Measurements from ENCODE around the gene BRD4. TPM values are rescaled to one million over a fixed set of nuclear protein-coding genes. Genes with fewer than 3 reads are reported as not detected.
A peak's percentile ranks its signal among the peaks of the same experiment; 100 is the strongest.

Gene BRD4
- total RNA-seq, result 9.4 TPM

GRCh38 chr19:15332311-15332996 is at the start of gene BRD4:
BRD4 (minus strand) TSS chr19:15332539; CDS start chr19:15273099, 59,440 bp downstream.
- peak within 1 kb of the TSS; percentile 91 to 95 (median 94) for H3K9ac ChIP-seq (ENCODE audit: low read depth in 1 of 3, low read length in 3 of 3)
- H3K4me1 ChIP-seq (ENCODE audit: control insufficient read depth in 3 of 3, insufficient read depth in 3 of 3, low read length in 3 of 3), result peaks cover 27 to 53% (median 36%) of the 10 kb centered on the region in 3 donors
- peak within 1 kb of the TSS; percentile 84 to 95 (median 91) for H3K4me3 ChIP-seq (ENCODE audit: low read length in 3 of 3)
- H3K36me3 ChIP-seq (ENCODE audit: control insufficient read depth in 3 of 3, insufficient read depth in 3 of 3, low read length in 3 of 3), result no peaks in the 10 kb centered on the region
- no peaks in the 10 kb centered on the region for H3K27me3 ChIP-seq (ENCODE audit: control insufficient read depth in 3 of 3, insufficient read depth in 3 of 3, low read length in 3 of 3)
- H3K27ac ChIP-seq (ENCODE audit: low read depth, low read length), result peak within 1 kb of the TSS; percentile 86
- H3K9me3 ChIP-seq (ENCODE audit: control insufficient read depth in 3 of 3, low read length in 3 of 3), result no peaks in the 10 kb centered on the region

GRCh38 chr19:15381864-15382263 is 49.5 kb upstream of the BRD4 start:
- Histone ChIP-seq H3K4me3 (ENCODE audit: low read length in 3 of 3) (no peak overlapping the region), H3K27ac (ENCODE audit: low read depth, low read length) (no peak overlapping the region)

GRCh38 chr19:15381429-15381828 is 49.1 kb upstream of the BRD4 start:
- no peak overlapping the region for H3K9ac ChIP-seq (ENCODE audit: low read depth in 1 of 3, low read length in 3 of 3)
- no peaks in the 10 kb centered on the region for H3K9me3 ChIP-seq (ENCODE audit: control insufficient read depth in 3 of 3, low read length in 3 of 3)
- H3K4me1 ChIP-seq (ENCODE audit: control insufficient read depth in 3 of 3, insufficient read depth in 3 of 3, low read length in 3 of 3), result peaks cover 22 to 34% (median 28%) of the 10 kb centered on the region in 3 donors
- H3K4me3 ChIP-seq (ENCODE audit: low read length in 3 of 3), result no peak overlapping the region
- peaks cover 3 to 6% (median 3%) of the 10 kb centered on the region in 3 donors for H3K36me3 ChIP-seq (ENCODE audit: control insufficient read depth in 3 of 3, insufficient read depth in 3 of 3, low read length in 3 of 3)
- no peaks in the 10 kb centered on the region for H3K27me3 ChIP-seq (ENCODE audit: control insufficient read depth in 3 of 3, insufficient read depth in 3 of 3, low read length in 3 of 3)
- no peak overlapping the region for H3K27ac ChIP-seq (ENCODE audit: low read depth, low read length)

More at GRCh38 chr19:15381864-15382263, 49.5 kb upstream of the BRD4 start:
- Histone ChIP-seq H3K9ac (ENCODE audit: low read depth in 1 of 3, low read length in 3 of 3) (peak overlapping the region in 1 of 3 donors; percentile 10), H3K4me1 (ENCODE audit: control insufficient read depth in 3 of 3, insufficient read depth in 3 of 3, low read length in 3 of 3) (peaks cover 18 to 30% (median 24%) of the 10 kb centered on the region in 3 donors), H3K36me3 (ENCODE audit: control insufficient read depth in 3 of 3, insufficient read depth in 3 of 3, low read length in 3 of 3) (peaks cover 3 to 7% (median 4%) of the 10 kb centered on the region in 3 donors), H3K27me3 (ENCODE audit: control insufficient read depth in 3 of 3, insufficient read depth in 3 of 3, low read length in 3 of 3) (no peaks in the 10 kb centered on the region), H3K9me3 (ENCODE audit: control insufficient read depth in 3 of 3, low read length in 3 of 3) (no peaks in the 10 kb centered on the region)

GRCh38 chr19:15379999-15380647 is 47.8 kb upstream of the BRD4 start:
- Histone ChIP-seq H3K9ac (ENCODE audit: low read depth in 1 of 3, low read length in 3 of 3) (peak overlapping the region; percentile 51 to 99 (median 59)), H3K36me3 (ENCODE audit: control insufficient read depth in 3 of 3, insufficient read depth in 3 of 3, low read length in 3 of 3) (peaks cover 2 to 4% (median 3%) of the 10 kb centered on the region in 3 donors), H3K27ac (ENCODE audit: low read depth, low read length) (peak overlapping the region; percentile 71), H3K27me3 (ENCODE audit: control insufficient read depth in 3 of 3, insufficient read depth in 3 of 3, low read length in 3 of 3) (no peaks in the 10 kb centered on the region), H3K4me1 (ENCODE audit: control insufficient read depth in 3 of 3, insufficient read depth in 3 of 3, low read length in 3 of 3) (peaks cover 28 to 43% (median 33%) of the 10 kb centered on the region in 3 donors), H3K4me3 (ENCODE audit: low read length in 3 of 3) (peak overlapping the region; percentile 59 to 73 (median 71)), H3K9me3 (ENCODE audit: control insufficient read depth in 3 of 3, low read length in 3 of 3) (no peaks in the 10 kb centered on the region)

- Histone ChIP-seq H3K27ac (ENCODE audit: low read depth, low read length) (peak within 1 kb of the TSS; percentile 96), H3K4me1 (ENCODE audit: control insufficient read depth in 3 of 3, insufficient read depth in 3 of 3, low read length in 3 of 3) (peaks cover 35 to 51% (median 41%) of the 10 kb centered on the region in 3 donors)
These were observed 47.0 kb upstream of the BRD4 start, which contains the start of gene AKAP8 for GRCh38 chr19:15379083-15379998. AKAP8 (minus strand) TSS chr19:15379787; CDS start chr19:15379731, 56 bp downstream.

GRCh38 chr19:15378534-15379082 is 46.3 kb upstream of the BRD4 start:
- peaks cover 41 to 57% (median 48%) of the 10 kb centered on the region in 3 donors for H3K4me1 ChIP-seq (ENCODE audit: control insufficient read depth in 3 of 3, insufficient read depth in 3 of 3, low read length in 3 of 3)
- H3K9ac ChIP-seq (ENCODE audit: low read depth in 1 of 3, low read length in 3 of 3), result peak overlapping the region; percentile 97 to 99 (median 98)
- H3K9me3 ChIP-seq (ENCODE audit: control insufficient read depth in 3 of 3, low read length in 3 of 3), result no peaks in the 10 kb centered on the region
- H3K27me3 ChIP-seq (ENCODE audit: control insufficient read depth in 3 of 3, insufficient read depth in 3 of 3, low read length in 3 of 3), result no peaks in the 10 kb centered on the region
- H3K4me3 ChIP-seq (ENCODE audit: low read length in 3 of 3), result peak overlapping the region; percentile 96 to 100 (median 99)
- H3K27ac ChIP-seq (ENCODE audit: low read depth, low read length), result peak overlapping the region; percentile 96
- H3K36me3 ChIP-seq (ENCODE audit: control insufficient read depth in 3 of 3, insufficient read depth in 3 of 3, low read length in 3 of 3), result peaks cover 3 to 6% (median 4%) of the 10 kb centered on the region in 3 donors

More at GRCh38 chr19:15379083-15379998, 47.0 kb upstream of the BRD4 start, which contains the start of gene AKAP8:
- Histone ChIP-seq H3K9ac (ENCODE audit: low read depth in 1 of 3, low read length in 3 of 3) (peak within 1 kb of the TSS; percentile 97 to 99 (median 98)), H3K36me3 (ENCODE audit: control insufficient read depth in 3 of 3, insufficient read depth in 3 of 3, low read length in 3 of 3) (peaks cover 2 to 4% (median 3%) of the 10 kb centered on the region in 3 donors), H3K4me3 (ENCODE audit: low read length in 3 of 3) (peak within 1 kb of the TSS; percentile 96 to 100 (median 99)), H3K9me3 (ENCODE audit: control insufficient read depth in 3 of 3, low read length in 3 of 3) (no peaks in the 10 kb centered on the region), H3K27me3 (ENCODE audit: control insufficient read depth in 3 of 3, insufficient read depth in 3 of 3, low read length in 3 of 3) (no peaks in the 10 kb centered on the region)

- H3K9me3 ChIP-seq (ENCODE audit: control insufficient read depth in 3 of 3, low read length in 3 of 3), result no peaks in the 10 kb centered on the region
- H3K27me3 ChIP-seq (ENCODE audit: control insufficient read depth in 3 of 3, insufficient read depth in 3 of 3, low read length in 3 of 3), result no peaks in the 10 kb centered on the region
- H3K36me3 ChIP-seq (ENCODE audit: control insufficient read depth in 3 of 3, insufficient read depth in 3 of 3, low read length in 3 of 3), result peaks cover 21 to 35% (median 33%) of the 10 kb centered on the region in 3 donors
- H3K27ac ChIP-seq (ENCODE audit: low read depth, low read length), result peak overlapping the region; percentile 73
- H3K4me1 ChIP-seq (ENCODE audit: control insufficient read depth in 3 of 3, insufficient read depth in 3 of 3, low read length in 3 of 3), result peaks cover 41 to 48% (median 47%) of the 10 kb centered on the region in 3 donors
- peak overlapping the region; percentile 70 to 81 (median 73) for H3K9ac ChIP-seq (ENCODE audit: low read depth in 1 of 3, low read length in 3 of 3)
- peak overlapping the region; percentile 19 to 70 (median 58) for H3K4me3 ChIP-seq (ENCODE audit: low read length in 3 of 3)
These were observed 42.6 kb upstream of the BRD4 start for GRCh38 chr19:15374796-15375440.

GRCh38 chr19:15374105-15374651 is 41.8 kb upstream of the BRD4 start:
- Histone ChIP-seq H3K36me3 (ENCODE audit: control insufficient read depth in 3 of 3, insufficient read depth in 3 of 3, low read length in 3 of 3) (peaks cover 28 to 42% (median 41%) of the 10 kb centered on the region in 3 donors), H3K27ac (ENCODE audit: low read depth, low read length) (peak overlapping the region; percentile 73), H3K9me3 (ENCODE audit: control insufficient read depth in 3 of 3, low read length in 3 of 3) (no peaks in the 10 kb centered on the region), H3K4me3 (ENCODE audit: low read length in 3 of 3) (peak overlapping the region; percentile 19 to 70 (median 58)), H3K4me1 (ENCODE audit: control insufficient read depth in 3 of 3, insufficient read depth in 3 of 3, low read length in 3 of 3) (peaks cover 41 to 48% (median 47%) of the 10 kb centered on the region in 3 donors), H3K27me3 (ENCODE audit: control insufficient read depth in 3 of 3, insufficient read depth in 3 of 3, low read length in 3 of 3) (no peaks in the 10 kb centered on the region), H3K9ac (ENCODE audit: low read depth in 1 of 3, low read length in 3 of 3) (peak overlapping the region in 2 of 3 donors; percentile 70 to 81)
